RPMI7951 (cell line): ENCODE measurements around the gene ZBTB44. TPM values are rescaled to one million over a fixed set of nuclear protein-coding genes. Genes with fewer than 3 reads are reported as not detected.

Experiments used
- total RNA-seq: library from RNA; depleted of rRNA; stranded (reverse); fragments of >200 nt; shearing (Covaris generic); gene quantifications from 2 replicates; pipeline ENCODE4 v1.2.3, GENCODE V29; 2014; rRNA removed

The ZBTB44 gene
- total RNA-seq, 1 experiment from 2014 or later = 19.6 TPM

Other genes with a start within 250 kb of the ZBTB44 start
- 180 and 184 TPM in 2 replicates for gene APLP2, start 245.0 kb downstream of the ZBTB44 start, total RNA-seq
- 0.60 TPM in 1 of 2 replicates, not detected in the other for gene ST14, start 155.1 kb downstream of the ZBTB44 start, total RNA-seq
- not detected in 2 replicates for gene ADAMTS8, start 113.7 kb upstream of the ZBTB44 start, total RNA-seq
- gene ADAMTS15, start 133.7 kb upstream of the ZBTB44 start, total RNA-seq = 2.3 and 2.5 TPM in 2 replicates